ENCODE data around the gene SREK1.

The SREK1 gene

DNA sequence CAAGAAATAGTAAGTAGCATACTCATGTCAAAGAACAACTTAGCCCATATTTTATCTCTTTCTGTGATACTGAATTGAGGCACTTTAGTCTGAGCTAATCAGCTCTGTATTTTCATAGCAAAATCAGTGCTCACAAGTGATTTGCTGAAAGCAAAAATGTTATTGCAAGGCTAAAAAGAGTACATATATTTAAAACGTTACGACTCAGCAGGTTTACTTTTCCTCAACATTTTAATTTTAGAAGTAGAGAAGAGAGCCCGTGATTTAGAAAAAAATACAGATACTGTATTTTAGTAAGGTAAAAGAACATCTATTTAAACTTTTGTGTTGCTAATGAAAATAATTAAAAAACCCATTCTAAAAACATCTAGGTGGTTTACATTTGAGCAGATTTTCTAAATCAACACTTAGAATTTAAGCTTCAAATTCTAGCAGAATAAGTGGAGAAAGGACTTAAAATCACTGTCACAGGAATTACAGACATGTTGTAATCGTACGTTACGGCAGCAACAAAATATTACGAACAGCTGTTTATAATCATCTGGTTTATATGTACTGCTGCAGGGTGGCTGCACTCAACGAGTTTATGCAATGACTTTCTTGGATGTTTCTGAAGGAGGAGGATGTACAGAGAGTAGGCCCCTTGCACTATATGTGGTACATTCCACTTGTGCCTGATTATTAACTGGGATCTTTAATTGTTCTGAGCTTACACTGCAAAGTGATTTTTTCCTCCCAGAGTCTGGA lies 20.1 kb downstream of the SREK1 start:
- DNase-seq: no peak

DNA sequence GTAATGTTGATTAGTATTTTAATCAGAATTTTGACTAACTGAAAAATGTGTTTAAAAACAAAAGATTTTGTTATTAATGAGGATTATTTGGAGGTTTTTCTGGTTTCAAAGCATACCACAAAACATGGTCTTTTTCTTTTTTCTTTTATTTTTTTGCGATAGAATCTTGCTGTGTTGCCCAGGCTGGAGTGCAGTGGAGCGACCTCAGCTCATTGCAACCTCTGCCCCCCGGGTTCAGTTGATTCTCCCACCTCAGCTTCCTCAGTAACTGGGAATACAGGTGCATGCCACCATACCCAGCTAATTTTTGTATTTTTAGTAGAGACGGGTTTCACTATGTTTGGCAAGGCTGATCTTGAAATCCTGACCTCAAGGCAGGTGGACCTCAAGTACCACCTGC lies 24.1 kb downstream of the SREK1 start:
- DNase-seq: no peak

DNA sequence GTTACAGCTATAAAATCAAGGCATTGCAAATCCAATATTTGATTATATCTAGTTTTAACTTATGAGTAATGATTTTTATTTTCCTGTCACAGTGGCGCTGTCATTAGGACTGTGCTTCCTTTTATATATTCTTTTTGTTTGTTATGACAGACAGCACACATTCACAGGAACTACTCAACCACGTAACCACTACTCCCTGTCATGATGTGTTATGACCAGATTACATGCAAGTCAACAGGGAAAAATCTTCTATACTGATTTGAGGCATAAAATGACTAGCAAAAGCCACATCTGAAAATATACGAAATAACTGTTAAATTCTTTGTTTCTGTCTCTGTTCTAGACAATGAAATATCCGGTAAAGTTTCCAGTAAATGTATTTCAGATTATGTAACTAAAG lies 25.4 kb downstream of the SREK1 start:
- DNase-seq: no peak

DNA sequence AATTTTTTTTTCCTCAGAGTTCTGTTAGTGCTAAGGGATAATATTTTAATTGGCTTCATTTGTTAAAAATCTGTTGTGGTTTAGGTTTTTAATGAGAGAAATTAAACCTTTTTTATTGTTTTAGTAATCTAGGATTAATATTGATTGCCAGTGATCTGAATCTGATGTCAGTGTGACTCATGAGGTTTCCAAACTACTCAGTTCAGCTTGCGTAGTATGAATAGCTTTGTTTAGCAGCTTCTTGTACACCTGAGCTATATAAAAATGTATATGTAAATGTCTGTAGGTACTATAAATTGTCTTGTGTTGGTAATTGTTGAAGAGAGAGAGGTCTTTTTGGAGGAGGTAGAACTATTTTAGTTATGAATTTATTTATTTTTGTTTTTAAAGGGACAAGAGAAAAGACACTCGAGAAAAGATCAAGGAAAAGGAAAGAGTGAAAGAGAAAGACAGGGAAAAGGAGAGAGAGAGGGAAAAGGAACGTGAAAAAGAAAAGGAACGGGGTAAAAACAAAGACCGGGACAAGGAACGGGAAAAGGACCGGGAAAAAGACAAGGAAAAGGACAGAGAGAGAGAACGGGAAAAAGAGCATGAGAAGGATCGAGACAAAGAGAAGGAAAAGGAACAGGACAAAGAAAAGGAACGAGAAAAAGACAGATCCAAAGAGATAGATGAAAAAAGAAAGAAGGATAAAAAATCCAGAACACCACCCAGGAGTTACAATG lies 26.3 kb downstream of the SREK1 start:
- DNase-seq: no peak

DNA sequence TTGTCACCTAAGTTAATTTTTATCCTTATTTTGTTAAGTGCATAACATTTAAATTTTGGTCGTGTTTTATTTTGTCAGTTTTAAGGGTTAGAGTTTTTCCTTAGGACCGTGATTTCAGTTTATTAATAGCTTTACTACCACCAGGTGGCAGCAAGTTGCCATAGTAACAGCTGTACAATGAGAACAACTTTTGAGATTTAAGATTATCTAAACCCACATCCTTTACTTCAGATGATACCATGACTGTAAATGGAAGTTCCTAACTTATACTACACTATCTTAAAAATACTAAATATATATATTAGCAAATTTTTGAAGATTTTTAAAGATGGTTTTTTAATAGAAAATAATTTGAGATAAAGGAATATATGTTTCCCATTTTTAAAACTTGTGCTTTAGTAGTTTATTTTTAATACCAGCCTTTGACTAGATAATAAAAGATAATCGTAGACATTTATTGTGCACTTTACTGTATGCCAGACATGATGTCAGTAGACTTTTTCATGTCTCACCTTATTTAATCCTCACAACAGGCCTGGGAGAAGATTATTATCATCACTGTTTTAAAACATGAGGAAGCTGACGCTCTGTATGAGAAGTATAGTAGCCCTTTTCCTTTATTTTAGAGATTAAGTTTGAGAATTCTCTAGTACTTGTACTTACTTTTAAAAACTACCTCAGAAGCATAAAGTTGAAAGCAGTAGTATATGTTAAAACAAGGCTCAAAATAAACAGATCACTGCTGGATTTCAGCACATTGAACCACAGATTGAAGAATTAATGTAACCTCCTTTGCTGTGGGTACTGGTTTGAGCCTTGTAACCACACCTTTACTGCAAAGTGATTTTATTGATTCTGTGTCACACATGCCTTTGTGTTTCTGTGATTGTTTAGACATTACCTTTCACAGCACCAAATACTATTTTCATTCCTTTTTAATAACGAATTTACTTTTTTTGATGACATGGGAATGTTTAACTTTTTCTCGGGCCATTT lies 27.5 kb downstream of the SREK1 start:
- peak; percentile 59 for DNase-seq

DNA sequence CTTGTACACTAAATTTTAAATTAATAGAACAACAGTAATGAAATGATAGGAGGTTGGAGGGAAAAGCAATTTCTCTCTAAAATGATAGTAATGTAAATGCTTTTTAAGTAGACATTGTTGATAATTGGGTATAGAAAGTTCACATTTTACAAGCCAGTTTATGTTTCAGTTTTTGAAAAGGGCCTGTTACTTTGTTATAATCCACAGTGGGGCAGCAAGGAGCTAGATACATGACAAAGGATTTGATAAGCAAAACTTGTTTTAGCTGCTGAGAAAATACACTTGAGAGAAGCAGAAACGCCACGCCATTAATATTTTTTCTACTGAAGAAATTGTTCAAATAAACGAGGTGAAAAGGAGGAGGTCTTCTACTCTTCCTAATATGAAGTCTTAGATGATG lies 30.2 kb downstream of the SREK1 start:
- peak in 1 of 2 experiments; percentile 9 for DNase-seq

DNA sequence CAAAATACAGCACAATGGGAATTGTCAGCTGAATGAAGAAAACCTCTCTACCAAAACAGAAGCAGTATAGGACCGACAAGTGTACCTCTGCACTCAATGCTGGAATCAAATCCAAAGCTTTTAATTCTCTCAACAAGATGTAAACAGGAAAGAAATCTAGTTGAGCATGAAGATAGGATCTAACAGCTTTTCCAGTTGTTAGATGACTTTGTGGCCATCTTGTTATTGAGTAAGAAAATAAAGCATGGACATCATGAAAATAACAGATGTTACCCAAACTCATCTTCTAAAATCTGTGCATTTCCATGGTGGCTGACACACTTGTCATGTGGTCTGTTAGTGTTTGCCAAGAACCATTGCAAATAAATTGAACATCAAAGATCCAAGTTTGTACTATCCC lies 34.7 kb downstream of the SREK1 start:
- DNase-seq: no peak

DNA sequence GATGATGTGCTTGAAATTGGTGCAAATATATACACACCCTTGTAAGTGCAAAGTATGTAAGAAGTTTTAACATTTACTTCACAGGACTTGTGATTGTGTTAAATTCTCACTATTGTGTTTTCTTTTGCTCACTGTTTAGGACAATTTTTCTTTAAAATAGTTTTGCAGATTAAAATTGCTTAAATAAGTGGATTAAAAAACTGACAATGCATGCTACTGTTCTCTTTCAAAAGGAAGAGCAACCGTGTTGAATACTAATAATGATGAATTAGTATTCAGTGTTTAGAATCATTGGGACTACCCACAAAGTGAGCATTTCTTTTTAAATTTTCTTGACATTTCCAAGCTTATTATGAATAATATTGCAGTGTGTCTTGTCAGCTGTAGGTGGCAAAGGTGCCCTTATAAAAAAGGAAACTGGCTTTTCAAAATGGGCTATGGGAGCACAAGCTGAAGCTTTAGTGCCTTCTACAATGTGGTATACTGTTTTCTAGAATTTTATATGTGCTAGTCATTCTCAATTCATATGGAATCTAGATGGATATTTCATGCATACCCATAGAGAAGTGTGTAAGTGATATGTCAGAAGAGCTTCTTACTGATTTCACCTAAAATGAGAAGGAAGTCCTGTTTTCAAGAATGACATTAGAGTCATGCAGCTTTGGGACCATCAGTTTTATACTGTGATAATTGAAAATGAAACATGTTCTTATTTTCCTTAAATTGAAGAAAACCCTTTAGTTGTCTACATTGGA lies 35.4 kb downstream of the SREK1 start:
- no peak for DNase-seq

DNA sequence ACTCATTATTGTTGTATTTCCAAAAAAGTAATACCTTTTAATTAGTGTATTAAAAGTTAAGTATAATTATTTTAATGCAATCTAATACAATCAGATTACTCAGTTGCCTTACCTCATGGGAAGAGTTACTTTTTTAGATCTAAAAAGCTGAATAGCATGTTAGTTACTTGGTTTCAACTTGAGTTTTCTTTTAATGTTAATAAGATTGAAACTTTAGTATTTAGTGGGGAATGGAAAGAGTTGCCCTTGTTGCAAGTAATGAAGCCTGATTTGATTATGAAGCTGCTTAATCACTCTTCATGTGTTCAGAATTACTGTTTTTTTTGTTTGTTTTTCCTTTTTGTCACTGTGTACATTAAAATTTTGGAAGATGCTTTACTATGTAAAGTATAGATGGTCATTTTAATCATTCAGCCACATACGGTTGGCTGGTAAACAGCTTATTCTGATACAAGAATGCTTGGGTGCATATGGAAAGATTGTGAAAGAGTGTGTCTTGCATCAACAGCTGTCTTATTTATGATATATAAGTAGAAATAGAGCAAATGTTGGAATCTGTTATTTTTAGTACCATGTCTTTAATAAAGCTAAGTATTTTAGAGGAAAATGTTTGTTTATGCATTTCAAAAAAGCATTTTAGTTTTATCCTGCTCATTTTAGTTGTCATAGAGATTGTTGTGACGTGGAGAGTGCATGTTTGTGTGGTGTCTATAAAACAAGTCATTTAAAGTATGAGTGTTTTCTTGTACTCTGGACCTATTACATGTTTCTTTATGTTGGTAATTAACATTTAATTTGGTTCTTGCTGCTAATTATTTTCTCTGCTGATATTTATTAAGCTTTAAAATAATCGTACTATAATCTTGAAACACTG lies 36.4 kb downstream of the SREK1 start:
- DNase-seq: no peak

DNA sequence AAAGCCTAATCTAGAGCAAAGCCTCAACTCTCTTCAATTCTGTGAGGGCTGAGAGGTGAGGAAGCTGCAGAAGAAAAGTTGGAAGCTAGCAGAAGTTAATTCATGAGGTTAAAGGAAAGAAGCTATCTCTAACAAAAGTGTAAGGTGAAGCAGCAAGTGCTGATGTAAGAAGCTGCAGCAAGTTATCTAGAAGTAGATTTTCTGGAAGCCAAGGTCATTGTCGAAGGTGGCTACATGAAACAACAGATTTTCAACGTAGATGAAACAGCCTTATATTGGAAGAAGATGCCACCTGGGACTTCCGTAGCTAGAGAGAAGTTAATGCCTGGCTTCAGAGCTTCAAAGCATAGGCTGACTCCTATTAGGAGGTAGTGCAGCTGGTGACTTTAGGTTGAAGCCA lies 42.0 kb downstream of the SREK1 start:
- DNase-seq: no peak

DNA sequence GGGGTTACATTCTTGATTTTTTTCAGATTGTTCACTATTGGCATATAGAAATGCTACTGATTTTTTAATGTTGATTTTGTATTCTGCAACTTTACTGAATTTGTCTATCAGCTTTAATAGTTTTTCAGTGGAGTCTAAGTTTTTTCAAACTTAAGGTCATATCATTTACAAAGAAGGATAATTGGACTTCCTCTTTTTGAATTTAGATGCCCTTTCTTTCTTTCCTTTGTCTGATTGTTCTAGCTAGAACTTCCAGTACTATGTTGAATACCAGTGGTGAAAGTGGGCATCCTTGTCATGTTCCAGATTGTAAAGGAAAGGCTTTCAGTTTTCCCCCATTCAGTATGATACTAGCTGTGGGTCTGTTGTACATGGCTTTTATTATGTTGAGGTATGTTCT lies 49.3 kb downstream of the SREK1 start:
- no peak for DNase-seq

DNA sequence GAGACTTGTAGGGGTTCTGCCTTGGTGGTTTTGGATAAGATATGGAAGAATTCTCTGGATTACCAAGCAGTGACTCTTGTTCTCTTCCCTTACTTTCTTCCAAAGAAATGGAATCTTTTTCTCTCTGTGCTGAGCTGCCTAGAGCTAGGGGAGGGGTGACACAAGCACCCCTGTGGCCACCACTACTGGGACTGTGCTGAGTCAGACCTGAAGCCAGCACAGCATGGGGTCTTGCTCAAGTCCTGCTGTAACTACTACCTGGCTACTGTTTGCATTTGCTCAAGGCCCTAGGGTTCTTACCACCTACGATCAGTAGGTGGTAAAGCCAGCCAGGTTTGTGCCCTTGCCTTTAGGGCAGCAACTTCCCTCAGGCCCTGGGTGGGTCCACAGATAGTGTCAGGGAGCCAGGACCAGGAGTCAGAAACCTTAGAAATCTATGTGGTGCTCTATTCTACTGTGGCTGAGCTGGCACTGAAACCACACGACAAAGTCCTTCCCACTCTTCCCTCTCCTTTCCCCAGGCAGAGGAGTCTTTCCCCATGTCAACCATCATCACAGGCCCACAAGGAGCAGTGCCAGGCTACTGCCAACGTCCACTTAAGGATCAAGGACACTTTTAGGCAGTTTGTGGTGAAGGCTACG lies 53.8 kb downstream of the SREK1 start:
- DNase-seq: no peak

DNA sequence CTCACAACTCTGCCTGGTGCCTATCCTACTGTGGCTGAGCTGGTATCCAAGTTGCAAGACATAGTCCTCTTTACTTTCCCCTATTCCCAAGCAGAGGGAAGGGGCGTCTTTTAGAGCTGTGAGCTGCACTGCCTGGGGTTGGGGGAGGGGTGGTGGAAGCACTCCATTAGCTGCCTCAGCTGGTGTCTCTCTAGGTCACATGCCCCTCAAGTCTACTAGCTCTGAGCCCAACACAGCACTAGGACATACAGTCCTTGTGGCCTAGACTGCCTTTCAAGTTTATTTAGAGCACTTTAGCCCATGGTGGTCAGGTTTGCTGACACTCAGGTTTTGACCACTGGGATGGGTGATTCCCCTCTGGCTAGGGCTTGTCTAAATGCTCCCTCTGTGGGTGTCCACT lies 54.7 kb downstream of the SREK1 start:
- DNase-seq: no peak

DNA sequence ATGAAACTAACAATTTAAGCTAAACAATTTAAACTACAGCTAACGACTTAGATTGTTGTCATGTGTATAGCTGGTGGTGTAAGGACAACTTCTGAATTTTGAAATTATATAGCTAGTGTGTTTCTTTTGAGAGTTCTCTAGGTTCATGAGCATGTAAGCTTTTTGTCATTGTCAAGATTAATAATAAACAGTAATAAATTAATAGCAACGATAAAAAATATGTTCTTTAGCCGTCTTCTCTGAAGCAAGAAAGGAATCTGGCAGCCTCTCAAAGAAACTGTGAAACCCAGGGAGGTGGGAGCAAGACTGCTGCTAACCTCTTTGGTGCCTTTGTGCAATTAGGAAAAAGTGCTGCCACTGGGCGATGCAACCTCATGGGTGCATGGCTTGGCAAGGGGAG lies 59.4 kb downstream of the SREK1 start:
- no peak for DNase-seq

DNA sequence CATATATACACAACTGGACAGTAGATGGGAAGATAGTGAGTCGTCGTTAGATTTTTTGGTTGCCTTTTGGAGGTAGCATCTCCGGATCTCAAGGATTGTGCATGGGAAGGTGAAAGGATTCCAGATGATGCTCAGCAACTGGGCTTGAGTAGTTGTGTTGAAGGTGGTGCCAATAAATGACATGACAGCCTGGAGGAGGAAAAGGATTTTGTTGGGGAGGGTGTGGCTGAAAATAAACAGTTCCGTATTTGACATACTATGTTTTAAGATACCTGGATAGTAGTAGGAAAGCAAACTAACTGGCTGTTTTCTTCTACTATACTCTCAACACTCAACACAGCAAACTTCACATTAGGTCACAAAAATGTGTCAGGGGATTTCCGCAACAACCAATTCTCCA lies 62.4 kb downstream of the SREK1 start:
- DNase-seq: no peak

DNA sequence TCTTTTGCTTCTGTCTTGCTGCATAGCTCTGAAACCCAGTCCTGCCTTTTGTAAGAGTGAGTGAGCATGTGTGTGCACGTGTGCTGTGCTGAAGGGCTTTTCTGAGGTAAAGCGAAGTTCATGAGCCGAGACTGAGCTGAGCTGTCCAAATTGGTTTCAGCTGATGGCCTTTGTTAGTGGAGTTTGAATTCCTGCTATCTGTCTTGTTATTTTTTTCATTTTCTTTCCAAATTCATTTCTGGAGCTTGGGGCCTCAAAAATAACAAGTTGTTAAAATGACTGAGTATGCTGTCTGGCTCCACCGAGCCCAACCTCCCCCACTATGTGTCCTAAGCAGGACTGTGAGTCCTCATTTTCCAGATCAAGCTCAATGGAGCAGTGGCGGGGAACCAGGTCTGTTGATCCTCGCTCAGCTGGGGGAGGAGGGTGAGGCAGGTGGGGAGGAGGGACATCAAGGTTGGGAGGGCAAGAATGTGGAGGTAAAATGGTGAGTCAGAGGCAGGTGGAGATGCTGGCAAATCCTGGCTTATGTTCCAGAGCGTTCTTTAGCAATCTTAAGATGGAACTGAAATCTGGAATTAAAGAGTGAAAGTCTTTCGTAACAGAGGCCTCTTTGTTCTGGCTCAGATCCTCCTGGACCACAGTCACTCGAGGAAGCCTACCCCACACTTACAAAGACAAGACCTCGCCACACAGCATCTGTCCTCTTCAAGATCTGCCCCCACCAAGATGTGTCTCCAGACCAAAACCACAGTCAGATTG lies 63.9 kb downstream of the SREK1 start:
- no peak for DNase-seq

DNA sequence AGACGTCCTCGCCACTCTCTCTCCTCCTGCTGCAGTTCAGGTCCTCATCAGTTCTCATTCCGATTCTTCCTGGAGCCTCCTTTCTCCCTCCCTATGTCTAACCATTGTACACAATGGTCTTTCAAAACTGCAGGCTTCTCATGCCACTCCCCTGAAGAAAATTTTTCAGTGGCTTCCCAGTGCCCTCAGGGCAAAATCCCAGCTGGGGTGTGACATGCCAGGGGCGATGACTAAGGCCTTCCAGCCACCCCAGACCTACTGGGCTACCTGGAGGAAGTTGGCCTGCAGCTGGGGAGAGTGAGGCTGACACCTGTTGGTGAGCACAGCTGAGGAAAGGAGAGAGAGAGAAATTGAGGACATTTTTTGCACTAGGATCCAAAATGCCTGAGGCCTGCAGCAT lies 65.2 kb downstream of the SREK1 start:
- DNase-seq: no peak

DNA sequence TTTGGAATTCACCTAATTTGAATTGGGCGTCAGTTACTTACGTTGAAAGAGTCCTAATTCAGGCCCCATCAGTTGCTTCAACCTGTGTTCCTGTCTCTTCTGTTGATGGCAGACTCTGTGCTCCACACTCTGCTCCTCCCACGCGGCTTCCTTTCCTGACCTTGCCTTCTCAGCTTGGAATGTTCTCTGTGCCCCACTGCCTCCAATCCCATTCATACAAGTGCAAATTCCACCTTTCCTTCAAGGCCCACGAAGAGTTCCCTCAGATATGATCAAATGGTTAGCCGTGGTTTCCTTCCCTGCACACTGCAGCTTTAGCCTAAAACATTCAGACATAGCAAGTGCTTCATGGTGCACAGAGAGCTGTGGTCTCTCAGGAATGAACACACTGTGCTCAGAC lies 65.7 kb downstream of the SREK1 start:
- DNase-seq: no peak

DNA sequence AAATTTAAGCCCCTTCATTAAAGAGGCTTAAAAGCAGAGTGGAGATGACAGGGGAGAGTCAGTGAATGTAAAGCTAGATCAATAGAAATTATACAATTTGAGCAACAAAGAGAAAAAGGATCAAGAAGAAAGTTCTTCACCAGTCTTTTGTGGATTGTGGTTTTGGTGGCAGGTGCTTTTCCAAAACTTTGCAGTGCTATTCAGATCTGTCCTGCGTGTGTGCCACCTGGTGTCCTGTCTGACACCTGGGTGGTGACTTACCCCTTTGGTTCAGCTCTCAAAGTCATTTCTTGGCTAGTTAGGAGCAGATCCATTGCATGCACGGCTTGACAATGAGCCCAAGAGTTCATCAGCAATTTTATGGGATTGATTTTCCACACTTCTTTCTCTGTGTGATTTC lies 69.4 kb downstream of the SREK1 start:
- no peak for DNase-seq

DNA sequence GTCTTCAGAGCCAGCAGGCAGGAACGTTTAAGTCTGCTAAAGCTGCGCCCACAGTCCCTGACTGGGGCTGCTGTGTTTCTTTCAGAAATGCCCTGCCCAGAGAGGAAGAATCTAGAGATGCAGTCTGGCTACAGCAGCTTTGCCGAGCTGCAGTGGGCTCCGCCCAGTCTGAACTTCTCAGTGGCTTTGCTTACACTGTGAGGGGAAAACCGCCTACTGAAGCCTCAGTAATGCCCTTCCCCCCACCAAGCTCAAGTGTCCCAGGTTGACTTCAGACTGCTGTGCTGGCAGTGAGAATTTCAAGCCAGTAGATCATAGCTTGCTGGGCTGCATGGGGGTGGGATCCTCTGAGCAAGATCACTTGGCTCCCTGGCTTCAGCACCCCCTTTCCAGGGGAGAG lies 78.4 kb downstream of the SREK1 start:
- DNase-seq: no peak

All from AML-193 (cell line).